HG03139 (cell line): ENCODE results near the gene GGT6.

Source experiments
- ATAC-seq: cut with Tn5 transposase; IDR thresholded peaks from one replicate; pipeline ENCODE4 v1.9.1; 2021; ENCODE audit not compliant: unreplicated experiment

The GGT6 gene

DNA sequence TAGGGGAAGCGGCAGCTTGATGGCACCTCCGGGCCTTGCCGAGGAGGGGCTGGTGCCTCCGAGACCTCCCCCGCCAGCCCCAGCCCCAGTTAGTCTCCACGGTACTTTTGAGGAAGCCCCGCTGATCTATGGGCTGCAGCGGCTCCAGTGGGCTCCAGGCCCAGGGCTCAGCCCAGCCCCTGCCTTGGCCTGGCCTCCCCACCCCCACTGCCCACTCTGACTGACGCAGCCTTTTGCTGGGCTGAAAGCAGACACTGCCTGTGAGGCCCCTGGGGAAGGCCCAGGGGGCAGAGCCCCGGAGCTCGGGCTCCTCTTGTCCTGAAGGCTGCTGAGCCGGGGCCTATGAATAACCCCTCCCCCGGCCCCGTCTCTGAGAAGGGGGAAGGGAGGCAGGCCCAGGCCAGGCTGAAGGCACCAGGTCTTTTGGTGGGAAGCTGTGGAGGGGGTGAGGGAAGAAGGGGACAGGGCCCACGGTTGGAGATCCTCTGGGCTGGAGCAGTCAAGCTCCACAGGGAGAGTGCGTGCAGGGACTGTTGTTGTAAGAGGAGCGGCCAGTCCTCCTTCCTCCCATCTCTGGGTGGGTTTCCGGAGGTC, 16.4 kb upstream of the GGT6 start:
- ATAC-seq, result no peak

DNA sequence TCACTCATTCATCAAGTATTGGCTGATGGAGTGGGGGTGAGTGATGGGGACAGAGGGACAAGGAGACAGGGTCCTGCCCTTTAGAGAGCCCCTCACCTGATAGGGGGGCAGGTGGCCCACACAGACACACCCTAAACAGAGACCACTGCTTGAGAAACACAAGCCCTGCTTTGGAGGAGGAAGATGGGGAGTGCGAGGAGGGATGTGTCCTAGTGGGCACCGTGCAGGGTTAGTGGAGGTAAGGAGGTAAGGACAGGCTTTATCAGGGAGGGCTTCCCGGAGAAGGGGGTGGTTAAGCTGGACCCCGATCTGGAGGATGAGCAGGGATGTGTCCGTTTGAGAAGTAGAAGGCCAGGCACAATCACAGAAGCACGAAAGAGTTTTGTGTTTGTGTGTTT, 15.8 kb upstream of the GGT6 start:
- no peak for ATAC-seq

- ATAC-seq, result no peak
Observed at GRCh38 chr17:4574448-4575045, 14.2 kb upstream of the GGT6 start.

DNA sequence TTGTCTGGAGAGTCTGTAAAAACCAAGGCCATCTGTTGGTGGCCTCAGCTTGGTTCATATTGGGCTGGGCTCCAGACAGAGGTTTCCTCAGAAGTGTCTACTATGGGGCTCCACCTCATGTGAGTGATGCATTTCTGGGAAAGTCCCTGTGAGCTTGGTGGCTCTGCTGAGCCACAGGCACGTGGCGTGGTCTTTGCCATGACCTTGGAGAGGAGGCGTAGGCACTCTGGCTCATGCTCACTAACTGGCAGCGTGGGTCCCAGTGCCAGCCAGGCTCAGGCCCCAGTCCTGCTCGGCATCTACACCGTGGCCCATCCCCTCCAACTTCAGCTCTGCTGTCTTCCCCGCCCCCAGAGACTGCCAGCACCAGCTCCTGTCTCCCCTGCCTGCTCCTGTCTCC, 13.3 kb upstream of the GGT6 start:
- no peak for ATAC-seq

GRCh38 chr17:4573115-4573514, 12.7 kb upstream of the GGT6 start:
- no peak for ATAC-seq

GRCh38 chr17:4572131-4572530, 11.8 kb upstream of the GGT6 start:
- ATAC-seq, result no peak

DNA sequence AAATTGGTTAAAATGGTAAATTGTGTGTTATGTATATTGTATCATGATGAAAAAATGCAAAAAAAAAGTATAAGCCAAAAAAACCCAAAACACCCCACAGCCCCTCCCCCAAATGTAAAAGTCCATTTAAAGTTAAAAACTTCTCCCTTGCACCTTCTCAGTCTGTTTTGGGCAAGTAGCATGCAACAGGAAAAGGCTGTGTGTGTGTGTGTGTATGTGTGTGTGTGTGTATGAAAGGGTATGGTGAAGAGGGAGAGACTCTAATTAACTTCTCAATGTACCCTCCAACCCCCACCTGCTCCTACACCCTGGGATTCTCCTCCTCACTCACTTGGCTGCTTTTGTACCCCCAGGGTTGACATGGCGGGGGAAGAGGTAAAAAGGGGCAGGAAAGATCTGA, 9.2 kb upstream of the GGT6 start:
- ATAC-seq, result no peak

GRCh38 chr17:4566785-4567184, 6.4 kb upstream of the GGT6 start:
- ATAC-seq, result no peak

GRCh38 chr17:4565209-4566141, 5.1 kb upstream of the GGT6 start:
- ATAC-seq, result no peak

DNA sequence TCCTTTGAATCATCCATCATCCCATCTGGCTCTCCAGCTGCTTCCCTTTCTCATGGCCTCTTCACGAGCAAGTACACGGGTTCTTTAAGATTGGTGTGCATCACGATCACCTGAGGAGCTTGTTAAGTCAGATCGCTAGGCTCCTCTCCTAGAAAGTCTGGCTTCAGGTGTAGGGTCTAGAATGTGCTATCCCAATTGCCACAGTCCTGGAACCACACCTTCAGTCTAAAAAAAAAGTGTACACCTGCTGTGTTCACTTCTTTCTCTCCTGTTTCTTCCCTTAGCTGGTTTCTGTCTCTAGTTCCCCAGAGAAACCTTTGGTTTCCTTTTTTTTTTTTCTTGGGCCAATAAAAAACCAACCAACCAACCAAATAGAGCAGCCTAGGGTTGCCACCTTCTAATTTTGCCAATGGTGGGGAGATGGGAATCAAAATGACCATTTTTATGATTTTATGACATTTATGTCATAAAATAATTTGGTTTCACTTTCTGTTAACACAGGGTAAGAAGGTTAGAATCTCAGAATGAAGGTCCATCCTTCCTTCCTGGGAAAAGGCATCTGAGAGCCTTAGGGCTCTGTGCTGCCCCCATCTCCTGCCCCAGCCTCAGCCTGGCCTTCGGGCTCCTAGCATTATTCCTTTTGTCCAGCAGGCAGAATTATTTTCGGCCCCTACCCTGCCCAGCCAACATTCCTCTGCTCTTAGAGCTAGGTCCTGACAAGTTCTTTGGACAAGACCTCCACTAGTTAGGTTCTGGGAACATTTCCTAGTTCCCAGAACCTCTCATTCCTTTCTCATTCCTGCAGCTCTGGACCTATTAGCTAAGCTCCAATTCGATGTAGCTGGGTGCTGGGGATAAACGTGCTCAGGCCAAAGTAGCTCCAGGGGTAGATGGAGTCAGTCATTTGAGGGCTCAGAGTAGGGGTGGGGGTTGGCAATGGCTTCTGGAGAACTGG, 1.9 kb upstream of the GGT6 start:
- no peak for ATAC-seq

DNA sequence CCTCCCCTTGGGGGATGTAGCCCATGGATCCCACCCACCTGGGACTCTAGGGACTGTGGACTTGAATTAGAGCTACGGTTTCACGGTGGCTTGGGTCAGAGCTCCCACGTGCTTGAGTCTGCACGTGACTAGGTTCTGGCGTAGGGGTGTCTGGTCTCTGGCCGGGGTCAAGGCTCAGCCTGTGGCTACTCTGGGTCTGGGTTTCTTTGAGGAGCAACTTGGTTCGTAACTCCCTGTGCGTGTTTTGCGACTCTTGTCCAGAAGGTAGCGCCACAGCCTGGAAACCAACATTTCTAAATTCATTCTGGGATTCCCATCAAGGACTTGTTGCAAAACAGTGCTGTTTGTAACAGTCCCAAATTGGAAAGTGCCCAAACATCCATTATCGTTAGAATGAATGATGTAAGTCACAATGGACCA, 470 bp upstream of the GGT6 start:
- ATAC-seq, result no peak

- ATAC-seq, result no peak
Observed at GRCh38 chr17:4559966-4560365, 411 bp downstream of the GGT6 start.

DNA sequence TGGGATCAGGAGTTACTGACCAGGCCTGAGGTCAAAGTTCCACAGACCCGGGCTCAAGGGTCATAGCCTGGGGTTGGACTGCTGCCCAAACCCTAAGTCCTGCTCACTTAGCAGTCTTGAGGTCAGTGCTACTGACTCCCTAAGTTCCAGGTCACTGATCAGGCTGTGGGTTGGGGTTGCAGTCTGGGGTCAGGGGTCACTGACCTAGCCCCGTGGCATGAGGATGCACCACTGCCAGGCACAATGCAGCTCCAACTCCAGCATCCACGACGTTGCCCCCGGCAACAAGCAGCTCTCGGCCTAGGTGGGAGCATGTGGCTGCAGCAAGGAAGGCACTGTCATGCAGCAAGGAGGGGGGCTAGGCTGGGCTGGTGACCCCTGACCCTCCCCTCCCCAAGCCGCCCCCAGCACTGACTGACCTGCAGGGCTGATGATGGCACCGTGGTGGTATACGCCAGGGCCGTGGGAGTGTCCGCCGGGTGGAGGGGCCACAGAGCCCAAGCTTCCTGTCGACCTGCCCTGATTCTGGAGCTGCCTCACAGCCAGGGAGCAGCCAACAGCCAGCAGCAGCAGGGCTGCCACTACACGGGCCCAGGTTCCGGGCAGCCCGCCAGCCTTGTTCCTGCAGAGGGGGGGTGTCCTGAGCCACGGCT, 1.1 kb downstream of the GGT6 start:
- ATAC-seq, result no peak

- no peak for ATAC-seq
Observed at GRCh38 chr17:4558347-4558971, 1.9 kb downstream of the GGT6 start.

- no peak for ATAC-seq
Observed at GRCh38 chr17:4557626-4558346, 2.6 kb downstream of the GGT6 start.

GRCh38 chr17:4556996-4557395, 3.4 kb downstream of the GGT6 start:
- ATAC-seq, result no peak

DNA sequence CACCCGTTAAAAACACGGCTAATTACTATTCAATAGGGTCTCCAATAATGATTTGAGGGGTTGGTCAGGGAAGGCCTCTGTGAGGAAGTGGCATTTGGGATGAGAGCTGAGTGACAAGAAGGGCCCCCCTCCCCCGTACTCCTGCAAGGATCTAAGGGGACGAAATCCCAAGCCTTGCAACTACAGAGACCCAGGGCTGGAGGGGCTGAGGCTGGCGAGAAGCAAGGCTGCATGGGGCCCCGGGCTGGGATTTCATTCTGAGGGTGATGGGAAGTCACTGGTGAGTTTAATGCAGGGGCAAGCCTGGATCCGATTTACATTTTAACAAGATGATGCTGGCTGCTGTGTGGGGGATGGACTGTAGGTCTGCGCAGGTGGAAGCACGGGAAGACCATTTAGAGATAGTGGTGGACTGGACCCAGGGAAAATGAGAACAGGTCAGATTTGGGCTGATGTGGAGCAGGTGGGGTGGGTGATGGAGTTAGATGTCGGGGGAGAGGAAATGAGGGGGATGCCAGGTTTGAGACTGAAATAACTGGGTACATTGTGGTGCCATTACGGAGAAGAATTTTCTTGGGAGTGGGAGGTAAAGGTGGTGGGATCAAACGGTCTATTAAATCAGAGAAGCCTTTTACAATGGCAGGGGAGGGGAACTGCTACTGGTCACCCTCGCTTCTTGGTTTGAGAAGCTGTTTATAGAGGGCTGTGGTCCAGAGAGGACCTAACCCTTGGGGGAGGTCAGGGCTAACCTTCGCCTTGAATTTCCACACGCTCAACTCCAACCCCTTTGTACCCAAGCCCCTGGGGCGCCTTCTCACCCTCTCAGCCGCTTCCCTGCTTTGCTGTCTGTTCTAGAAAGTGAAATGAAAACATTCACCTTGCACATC, 4.3 kb downstream of the GGT6 start:
- no peak for ATAC-seq

- ATAC-seq, result peak; percentile 79
Observed at GRCh38 chr17:4554997-4555799, 5.2 kb downstream of the GGT6 start, which contains the start of gene MYBBP1A. Gene MYBBP1A (minus strand): TSS chr17:4555384. CDS start chr17:4555324, 60 bp downstream.
